Memory B cell (primary cell): ENCODE measurements around the gene SDCCAG8.

ENCODE experiments used
- ATAC-seq: fragments of 150-1000 bp; cut with Tn5 transposase; 2 replicates; pipeline ENCODE4 v1.10.0; 2021; ENCODE audit warnings: low read depth, mild to moderate bottlenecking, moderate library complexity
- DNase-seq, 2 donors: peaks; one replicate each; pipeline ENCODE4 v3.0.0; 2022; ENCODE audit warnings: low spot score in 2 of 2
- H3K27ac Mint-ChIP-seq: one replicate; pipeline ENCODE4 v1.8.0; 2022; ENCODE audit warnings: mild to moderate bottlenecking, moderate library complexity, mixed read lengths
- H3K27me3 Mint-ChIP-seq: one replicate; pipeline ENCODE4 v1.8.0; 2022; ENCODE audit warnings: mixed read lengths
- H3K36me3 Mint-ChIP-seq: one replicate; pipeline ENCODE4 v1.8.0; 2022; ENCODE audit warnings: mild to moderate bottlenecking, mixed read lengths
- H3K4me1 Mint-ChIP-seq: one replicate; pipeline ENCODE4 v1.8.0; 2022; ENCODE audit warnings: mixed read lengths
- H3K4me3 Mint-ChIP-seq: one replicate; pipeline ENCODE4 v1.8.0; 2022; ENCODE audit warnings: mild to moderate bottlenecking, moderate library complexity, mixed read lengths
- H3K9me3 Mint-ChIP-seq: one replicate; pipeline ENCODE4 v1.8.0; 2022; ENCODE audit warnings: mixed read lengths

SDCCAG8 gene

GRCh38 chr1:243487649-243488227 is 231.9 kb downstream of the SDCCAG8 start:
- no peak for ATAC-seq
- Mint-ChIP-seq H3K4me3 (no peak overlapping the region), H3K4me1 (peaks cover 7% of the 10 kb centered on the region), H3K36me3 (peaks cover 7% of the 10 kb centered on the region), H3K27ac (no peak overlapping the region), H3K9me3 (no peaks in the 10 kb centered on the region), H3K27me3 (no peaks in the 10 kb centered on the region)
- DNase-seq: no peak

GRCh38 chr1:243488459-243489157 is 232.8 kb downstream of the SDCCAG8 start:
- H3K4me1 Mint-ChIP-seq: peaks cover 4% of the 10 kb centered on the region
- DNase-seq (no peak), ATAC-seq (no peak)
- H3K27me3 Mint-ChIP-seq: no peaks in the 10 kb centered on the region
- H3K27ac Mint-ChIP-seq: no peak overlapping the region
- no peaks in the 10 kb centered on the region for H3K9me3 Mint-ChIP-seq
- H3K36me3 Mint-ChIP-seq: peaks cover 9% of the 10 kb centered on the region
- H3K4me3 Mint-ChIP-seq: no peak overlapping the region

- Mint-ChIP-seq H3K4me1 (no peaks in the 10 kb centered on the region), H3K27ac (no peak overlapping the region), H3K27me3 (no peaks in the 10 kb centered on the region), H3K9me3 (no peaks in the 10 kb centered on the region), H3K36me3 (peaks cover 10% of the 10 kb centered on the region), H3K4me3 (no peak overlapping the region)
- DNase-seq: no peak
- ATAC-seq: no peak
Measured at GRCh38 chr1:243489158-243489527, 233.3 kb downstream of the SDCCAG8 start.

GRCh38 chr1:243489681-243490546 is 234.1 kb downstream of the SDCCAG8 start:
- no peak overlapping the region for H3K4me3 Mint-ChIP-seq
- DNase-seq (no peak), ATAC-seq (no peak)
- H3K9me3 Mint-ChIP-seq: no peaks in the 10 kb centered on the region
- peaks cover 10% of the 10 kb centered on the region for H3K36me3 Mint-ChIP-seq
- no peaks in the 10 kb centered on the region for H3K27me3 Mint-ChIP-seq
- H3K27ac Mint-ChIP-seq: no peak overlapping the region
- H3K4me1 Mint-ChIP-seq: no peaks in the 10 kb centered on the region

- Mint-ChIP-seq H3K4me3 (no peak overlapping the region), H3K27ac (no peak overlapping the region), H3K36me3 (peaks cover 12% of the 10 kb centered on the region), H3K4me1 (peaks cover 2% of the 10 kb centered on the region), H3K9me3 (no peaks in the 10 kb centered on the region), H3K27me3 (no peaks in the 10 kb centered on the region)
- DNase-seq (no peak), ATAC-seq (no peak)
Measured at GRCh38 chr1:243490748-243491686, 235.2 kb downstream of the SDCCAG8 start.

- ATAC-seq (no peak), DNase-seq (no peak)
- H3K4me1 Mint-ChIP-seq: peaks cover 5% of the 10 kb centered on the region
- H3K27me3 Mint-ChIP-seq: no peaks in the 10 kb centered on the region
- H3K27ac Mint-ChIP-seq: no peak overlapping the region
- H3K9me3 Mint-ChIP-seq: no peaks in the 10 kb centered on the region
- H3K36me3 Mint-ChIP-seq: peaks cover 14% of the 10 kb centered on the region
- H3K4me3 Mint-ChIP-seq: no peak overlapping the region
Measured at GRCh38 chr1:243493156-243494129, 237.6 kb downstream of the SDCCAG8 start.

- Mint-ChIP-seq H3K9me3 (no peaks in the 10 kb centered on the region), H3K4me1 (peaks cover 5% of the 10 kb centered on the region), H3K27ac (no peak overlapping the region), H3K4me3 (no peak overlapping the region), H3K36me3 (peaks cover 11% of the 10 kb centered on the region), H3K27me3 (no peaks in the 10 kb centered on the region)
- no peak for DNase-seq
- ATAC-seq: no peak
Measured at GRCh38 chr1:243494741-243495431, 239.0 kb downstream of the SDCCAG8 start.

GRCh38 chr1:243495442-243496186 is 239.8 kb downstream of the SDCCAG8 start:
- no peaks in the 10 kb centered on the region for H3K27me3 Mint-ChIP-seq
- peaks cover 12% of the 10 kb centered on the region for H3K36me3 Mint-ChIP-seq
- peaks cover 5% of the 10 kb centered on the region for H3K4me1 Mint-ChIP-seq
- peak overlapping the region; percentile 78 for H3K27ac Mint-ChIP-seq
- DNase-seq (no peak), ATAC-seq (no peak)
- H3K4me3 Mint-ChIP-seq: no peak overlapping the region
- H3K9me3 Mint-ChIP-seq: no peaks in the 10 kb centered on the region

GRCh38 chr1:243496187-243496646 is 240.4 kb downstream of the SDCCAG8 start:
- no peaks in the 10 kb centered on the region for H3K9me3 Mint-ChIP-seq
- H3K4me3 Mint-ChIP-seq: no peak overlapping the region
- peak overlapping the region; percentile 78 for H3K27ac Mint-ChIP-seq
- H3K36me3 Mint-ChIP-seq: peaks cover 15% of the 10 kb centered on the region
- no peaks in the 10 kb centered on the region for H3K27me3 Mint-ChIP-seq
- ATAC-seq: peak; percentile 14
- no peak for DNase-seq
- H3K4me1 Mint-ChIP-seq: peaks cover 5% of the 10 kb centered on the region

- no peaks in the 10 kb centered on the region for H3K27me3 Mint-ChIP-seq
- H3K36me3 Mint-ChIP-seq: peaks cover 16% of the 10 kb centered on the region
- no peak overlapping the region for H3K4me3 Mint-ChIP-seq
- DNase-seq (no peak), ATAC-seq (no peak)
- H3K9me3 Mint-ChIP-seq: no peaks in the 10 kb centered on the region
- H3K27ac Mint-ChIP-seq: peak overlapping the region; percentile 78
- H3K4me1 Mint-ChIP-seq: peaks cover 5% of the 10 kb centered on the region
Measured at GRCh38 chr1:243496806-243497205, 241.0 kb downstream of the SDCCAG8 start.

- Mint-ChIP-seq H3K36me3 (peaks cover 18% of the 10 kb centered on the region), H3K27ac (peak overlapping the region; percentile 38), H3K4me3 (no peak overlapping the region), H3K9me3 (no peaks in the 10 kb centered on the region), H3K27me3 (no peaks in the 10 kb centered on the region), H3K4me1 (peaks cover 5% of the 10 kb centered on the region)
- DNase-seq (no peak), ATAC-seq (no peak)
Measured at GRCh38 chr1:243497939-243498681, 242.3 kb downstream of the SDCCAG8 start.
